ENCODE measurements around the gene ATP6V0A4.
"Not testable (repeated sequence)": the region's sequence is repeated elsewhere in the genome, so short reads cannot be mapped to it uniquely, and the experiment has no call there.

The ATP6V0A4 gene

DNA sequence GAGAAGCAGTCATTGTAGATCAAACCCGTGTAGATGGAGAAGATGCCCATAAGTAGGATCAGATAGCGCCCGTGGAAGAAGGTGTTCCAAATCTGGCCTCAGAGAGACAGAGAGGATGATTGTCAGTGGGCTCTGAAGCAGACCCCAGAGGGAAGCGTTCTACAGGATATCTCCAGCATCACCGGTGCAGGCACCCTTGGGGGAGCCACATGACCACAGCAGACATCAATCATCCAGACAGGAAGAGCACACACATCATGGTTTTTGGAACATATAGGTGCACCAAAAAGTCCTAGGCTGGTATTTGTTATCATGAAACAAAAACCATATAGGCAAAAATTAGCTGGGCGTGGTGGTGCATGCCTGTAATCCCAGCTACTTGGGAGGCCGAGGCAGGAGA is 52.8 kb downstream of the ATP6V0A4 start:
- no peak overlapping the region for H3K4me3 ChIP-seq (ENCODE audit: low read depth, low read length)
- TF ChIP-seq, protein P1, sequence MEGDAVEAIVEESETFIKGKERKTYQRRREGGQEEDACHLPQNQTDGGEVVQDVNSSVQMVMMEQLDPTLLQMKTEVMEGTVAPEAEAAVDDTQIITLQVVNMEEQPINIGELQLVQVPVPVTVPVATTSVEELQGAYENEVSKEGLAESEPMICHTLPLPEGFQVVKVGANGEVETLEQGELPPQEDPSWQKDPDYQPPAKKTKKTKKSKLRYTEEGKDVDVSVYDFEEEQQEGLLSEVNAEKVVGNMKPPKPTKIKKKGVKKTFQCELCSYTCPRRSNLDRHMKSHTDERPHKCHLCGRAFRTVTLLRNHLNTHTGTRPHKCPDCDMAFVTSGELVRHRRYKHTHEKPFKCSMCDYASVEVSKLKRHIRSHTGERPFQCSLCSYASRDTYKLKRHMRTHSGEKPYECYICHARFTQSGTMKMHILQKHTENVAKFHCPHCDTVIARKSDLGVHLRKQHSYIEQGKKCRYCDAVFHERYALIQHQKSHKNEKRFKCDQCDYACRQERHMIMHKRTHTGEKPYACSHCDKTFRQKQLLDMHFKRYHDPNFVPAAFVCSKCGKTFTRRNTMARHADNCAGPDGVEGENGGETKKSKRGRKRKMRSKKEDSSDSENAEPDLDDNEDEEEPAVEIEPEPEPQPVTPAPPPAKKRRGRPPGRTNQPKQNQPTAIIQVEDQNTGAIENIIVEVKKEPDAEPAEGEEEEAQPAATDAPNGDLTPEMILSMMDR (IDR thresholded peaks at IDR 0.05; ENCODE audit: borderline replicate concordance, insufficient read depth, low read depth, low read length), result no peak

DNA sequence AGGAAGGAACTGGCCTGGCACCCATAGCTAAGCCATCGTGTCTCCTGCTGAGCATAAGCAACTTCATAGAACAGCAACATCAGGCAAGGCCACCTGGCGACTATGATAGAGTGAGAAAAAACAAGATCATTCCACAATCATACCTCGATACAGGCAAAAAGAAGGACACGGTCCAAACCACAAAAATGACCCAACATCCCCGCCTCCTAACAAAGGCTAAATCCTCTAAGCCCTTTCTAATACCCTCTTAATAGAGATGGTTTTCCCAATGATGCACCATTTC is 56.6 kb downstream of the ATP6V0A4 start:
- TF ChIP-seq, protein P1 (IDR thresholded peaks at IDR 0.05; ENCODE audit: borderline replicate concordance, insufficient read depth, low read depth, low read length), result no peak

DNA sequence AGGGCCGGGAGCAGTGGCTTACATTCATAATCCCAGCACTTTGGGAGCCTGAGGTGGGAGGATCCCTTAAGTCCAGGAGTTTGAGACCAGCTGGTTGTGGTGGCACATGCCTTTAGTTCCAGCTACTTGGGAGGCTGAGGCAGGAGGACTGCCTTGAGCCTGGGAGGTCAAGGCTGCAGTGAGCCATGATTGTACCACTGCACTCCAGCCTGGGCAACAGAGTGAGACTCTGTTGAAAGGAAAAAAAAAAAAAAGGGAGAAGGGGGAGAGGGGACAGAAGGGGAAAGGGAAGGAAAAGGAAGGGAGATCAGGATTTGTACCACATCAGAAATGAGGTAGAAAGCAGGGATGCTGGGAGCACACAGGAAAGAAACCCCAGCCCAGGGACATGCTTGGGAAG is 58.1 kb downstream of the ATP6V0A4 start:
- H3K4me3 ChIP-seq (ENCODE audit: low read depth, low read length), result no peak overlapping the region
- TF ChIP-seq, protein P1 (IDR thresholded peaks at IDR 0.05; ENCODE audit: borderline replicate concordance, insufficient read depth, low read depth, low read length), result no peak

More for the DNA sequence above, 56.6 kb downstream of the ATP6V0A4 start:
- H3K4me3 ChIP-seq (ENCODE audit: low read depth, low read length), result no peak overlapping the region

DNA sequence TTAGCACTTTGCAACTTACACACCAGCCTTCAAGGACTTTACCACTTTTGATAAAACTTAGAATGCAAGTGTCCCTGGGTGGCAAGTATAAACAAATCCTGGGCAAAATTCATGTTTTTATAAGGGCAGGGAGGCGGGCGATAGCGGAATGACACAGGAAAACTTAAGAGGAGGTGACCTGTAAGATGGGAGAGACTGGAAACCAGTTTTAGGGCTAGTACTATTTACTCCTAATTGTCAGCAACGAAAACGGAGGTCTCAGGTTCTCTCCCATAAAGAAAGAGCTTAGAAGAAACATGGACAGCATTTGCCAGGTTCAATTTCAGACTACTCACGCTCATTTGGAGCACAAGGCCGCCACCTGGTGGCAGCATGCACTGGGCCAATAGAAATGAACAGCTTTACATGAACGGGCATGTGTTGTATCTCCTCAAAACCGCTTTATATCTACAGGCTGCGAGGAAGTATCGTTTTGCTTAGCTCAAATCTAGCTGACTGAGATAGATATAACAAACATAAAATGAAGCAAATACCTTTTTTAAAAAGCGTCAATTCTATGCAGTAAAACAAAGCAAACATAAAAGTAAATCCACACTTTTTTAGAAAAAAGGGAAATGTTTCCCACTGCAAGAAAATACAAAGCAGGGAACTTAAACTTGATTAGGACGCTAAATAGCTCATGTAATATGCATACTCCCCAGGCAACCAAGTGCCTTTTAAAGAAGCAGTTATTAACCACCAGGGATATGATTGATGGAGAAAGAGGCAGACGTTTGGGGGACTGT is 59.3 kb downstream of the ATP6V0A4 start:
- TF ChIP-seq, protein P1 (IDR thresholded peaks at IDR 0.05; ENCODE audit: borderline replicate concordance, insufficient read depth, low read depth, low read length), result peak; percentile 89
- H3K4me3 ChIP-seq (ENCODE audit: low read depth, low read length), result no peak overlapping the region

DNA sequence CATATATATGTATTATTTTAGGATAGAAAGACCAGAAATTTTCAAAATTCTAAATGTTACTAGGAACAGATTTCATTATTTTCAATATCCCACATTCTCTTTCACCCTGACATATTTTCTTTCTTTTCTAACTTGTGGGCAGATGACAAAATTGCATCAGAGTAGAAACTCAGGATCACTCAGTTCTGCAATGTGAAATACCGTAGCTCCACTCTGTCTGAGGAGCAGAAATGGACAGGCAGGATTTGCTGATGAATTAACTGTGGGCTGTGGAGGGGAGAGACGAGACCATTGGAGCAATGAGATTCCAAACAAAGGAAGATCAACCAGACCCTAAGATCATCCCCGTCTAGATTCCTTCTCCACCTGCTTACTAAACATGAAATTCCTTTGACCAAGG is 59.9 kb downstream of the ATP6V0A4 start:
- H3K4me3 ChIP-seq (ENCODE audit: low read depth, low read length), result no peak overlapping the region
- TF ChIP-seq, protein P1 (IDR thresholded peaks at IDR 0.05; ENCODE audit: borderline replicate concordance, insufficient read depth, low read depth, low read length), result no peak

DNA sequence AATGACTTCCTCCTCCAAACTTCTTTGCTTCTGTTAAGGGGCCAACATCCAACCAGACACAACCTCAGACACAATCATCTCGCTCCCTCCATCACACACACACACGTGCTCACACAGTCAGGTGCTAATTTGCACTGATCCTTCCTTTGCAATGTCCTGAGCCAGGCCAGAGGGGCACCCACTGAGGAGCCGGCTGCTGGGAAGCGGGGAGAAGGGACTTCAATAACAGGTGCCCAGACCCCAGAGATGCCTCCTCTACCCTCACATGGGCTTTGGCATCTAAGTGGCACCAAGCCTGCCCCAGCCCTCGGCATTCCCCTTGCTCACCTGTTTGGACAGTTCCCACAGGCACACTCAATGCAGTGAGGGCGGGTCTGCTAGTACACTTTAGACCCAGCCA is 62.6 kb downstream of the ATP6V0A4 start:
- no peak overlapping the region for H3K4me3 ChIP-seq (ENCODE audit: low read depth, low read length)
- TF ChIP-seq, protein P1 (IDR thresholded peaks at IDR 0.05; ENCODE audit: borderline replicate concordance, insufficient read depth, low read depth, low read length), result no peak

DNA sequence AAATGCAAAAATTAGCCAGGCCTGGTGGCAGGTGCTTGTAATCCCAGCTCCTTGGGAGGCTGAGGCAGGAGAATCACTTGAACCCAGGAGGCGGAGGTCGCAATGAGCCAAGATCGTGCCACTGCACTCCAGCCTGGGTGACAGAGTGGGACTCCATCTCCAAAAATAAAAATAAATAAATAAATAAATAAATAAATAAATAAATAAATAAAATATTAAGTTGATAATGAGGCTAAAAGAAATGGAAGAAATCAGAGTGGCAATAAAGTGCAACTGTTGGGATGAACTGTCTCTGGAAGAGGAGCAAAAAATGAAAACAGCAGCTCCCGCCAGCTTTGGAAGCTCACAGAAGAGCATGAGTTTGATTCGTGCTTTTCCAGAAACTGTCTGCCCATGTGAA is 66.3 kb downstream of the ATP6V0A4 start:
- not testable (repeated sequence) for H3K4me3 ChIP-seq (ENCODE audit: low read depth, low read length)
